Duodenal mucosa (tissue), 2 donors: ENCODE results near the gene DLG5.

Source experiments
- H3K27ac ChIP-seq: one replicate; pipeline ENCODE4 v1.7.0; 2013; ENCODE audit warnings: low read depth, low read length
- H3K27me3 ChIP-seq, 2 donors: one replicate each; pipeline ENCODE4 v1.7.0; 2013; ENCODE audit warnings: low read length in 2 of 2, control low read depth in 1 of 2; ENCODE audit not compliant: insufficient read depth in 2 of 2, control insufficient read depth in 1 of 2
- H3K36me3 ChIP-seq, 2 donors: one replicate each; pipeline ENCODE4 v1.7.0; 2013; ENCODE audit warnings: low read length in 2 of 2, control low read depth in 1 of 2; ENCODE audit not compliant: insufficient read depth in 2 of 2, control insufficient read depth in 1 of 2
- H3K4me1 ChIP-seq, 2 donors: one replicate each; pipeline ENCODE4 v1.7.0; 2013; ENCODE audit warnings: low read length in 2 of 2, control low read depth in 1 of 2; ENCODE audit not compliant: insufficient read depth in 2 of 2, control insufficient read depth in 1 of 2
- H3K4me3 ChIP-seq, 2 donors: one replicate each; pipeline ENCODE4 v1.7.0; 2013; ENCODE audit warnings: low read length in 2 of 2, low read depth in 1 of 2
- H3K9ac ChIP-seq, 2 donors: one replicate each; pipeline ENCODE4 v1.7.0; 2013; ENCODE audit warnings: low read length in 2 of 2, low read depth in 1 of 2
- H3K9me3 ChIP-seq, 2 donors: one replicate each; pipeline ENCODE4 v1.7.0; 2013; ENCODE audit warnings: low read length in 2 of 2, control low read depth in 1 of 2; ENCODE audit not compliant: control insufficient read depth in 1 of 2

DLG5 gene

GRCh38 chr10:77827366-77827765 is 99.2 kb downstream of the DLG5 start:
- Histone ChIP-seq H3K27ac (no peak overlapping the region), H3K4me1 (peaks cover 0 to 3% of the 10 kb centered on the region in 2 donors), H3K36me3 (peaks cover 18 to 46% of the 10 kb centered on the region in 2 donors), H3K27me3 (no peaks in the 10 kb centered on the region), H3K9ac (no peak overlapping the region), H3K4me3 (no peak overlapping the region), H3K9me3 (no peaks in the 10 kb centered on the region)

GRCh38 chr10:77825965-77826364 is 100.6 kb downstream of the DLG5 start:
- no peaks in the 10 kb centered on the region for H3K27me3 ChIP-seq
- no peak overlapping the region for H3K27ac ChIP-seq
- H3K36me3 ChIP-seq: peaks cover 21 to 48% of the 10 kb centered on the region in 2 donors
- no peaks in the 10 kb centered on the region for H3K9me3 ChIP-seq
- no peak overlapping the region for H3K9ac ChIP-seq
- peaks cover 0 to 3% of the 10 kb centered on the region in 2 donors for H3K4me1 ChIP-seq
- no peak overlapping the region for H3K4me3 ChIP-seq

- H3K36me3 ChIP-seq: peaks cover 19 to 47% of the 10 kb centered on the region in 2 donors
- H3K4me3 ChIP-seq: no peak overlapping the region
- H3K27me3 ChIP-seq: no peaks in the 10 kb centered on the region
- no peak overlapping the region for H3K9ac ChIP-seq
- H3K27ac ChIP-seq: no peak overlapping the region
- peaks cover 0 to 3% of the 10 kb centered on the region in 2 donors for H3K4me1 ChIP-seq
- no peaks in the 10 kb centered on the region for H3K9me3 ChIP-seq
Measured at GRCh38 chr10:77824908-77825307, 101.6 kb downstream of the DLG5 start.

GRCh38 chr10:77823811-77824542 is 102.6 kb downstream of the DLG5 start:
- H3K27me3 ChIP-seq: no peaks in the 10 kb centered on the region
- H3K27ac ChIP-seq: no peak overlapping the region
- H3K4me1 ChIP-seq: peaks cover 0 to 3% of the 10 kb centered on the region in 2 donors
- peaks cover 25 to 46% of the 10 kb centered on the region in 2 donors for H3K36me3 ChIP-seq
- no peak overlapping the region for H3K9ac ChIP-seq
- no peak overlapping the region for H3K4me3 ChIP-seq
- no peaks in the 10 kb centered on the region for H3K9me3 ChIP-seq

GRCh38 chr10:77821551-77821950 is 105.0 kb downstream of the DLG5 start:
- no peak overlapping the region for H3K4me3 ChIP-seq
- no peaks in the 10 kb centered on the region for H3K9me3 ChIP-seq
- H3K36me3 ChIP-seq: peaks cover 45 to 64% of the 10 kb centered on the region in 2 donors

GRCh38 chr10:77821036-77821435 is 105.5 kb downstream of the DLG5 start:
- no peak overlapping the region for H3K4me3 ChIP-seq
- H3K9me3 ChIP-seq: no peaks in the 10 kb centered on the region
- H3K36me3 ChIP-seq: peaks cover 50 to 70% of the 10 kb centered on the region in 2 donors
- no peaks in the 10 kb centered on the region for H3K27me3 ChIP-seq
- peaks cover 0 to 3% of the 10 kb centered on the region in 2 donors for H3K4me1 ChIP-seq
- H3K9ac ChIP-seq: no peak overlapping the region
- H3K27ac ChIP-seq: no peak overlapping the region

More at GRCh38 chr10:77821551-77821950, 105.0 kb downstream of the DLG5 start:
- Histone ChIP-seq H3K9ac (no peak overlapping the region), H3K4me1 (peaks cover 0 to 3% of the 10 kb centered on the region in 2 donors), H3K27me3 (no peaks in the 10 kb centered on the region), H3K27ac (no peak overlapping the region)

GRCh38 chr10:77820349-77820748 is 106.2 kb downstream of the DLG5 start:
- Histone ChIP-seq H3K27me3 (no peaks in the 10 kb centered on the region), H3K4me1 (peaks cover 0 to 3% of the 10 kb centered on the region in 2 donors), H3K9ac (no peak overlapping the region), H3K27ac (no peak overlapping the region), H3K36me3 (peaks cover 57 to 76% of the 10 kb centered on the region in 2 donors), H3K4me3 (no peak overlapping the region), H3K9me3 (no peaks in the 10 kb centered on the region)

- Histone ChIP-seq H3K9ac (no peak overlapping the region), H3K27ac (no peak overlapping the region), H3K27me3 (no peaks in the 10 kb centered on the region), H3K4me1 (no peaks in the 10 kb centered on the region), H3K4me3 (no peak overlapping the region), H3K9me3 (no peaks in the 10 kb centered on the region), H3K36me3 (peaks cover 53 to 80% of the 10 kb centered on the region in 2 donors)
Measured at GRCh38 chr10:77819210-77820112, 107.1 kb downstream of the DLG5 start.

- Histone ChIP-seq H3K36me3 (peaks cover 50 to 75% of the 10 kb centered on the region in 2 donors), H3K9ac (no peak overlapping the region), H3K4me3 (no peak overlapping the region), H3K4me1 (no peaks in the 10 kb centered on the region), H3K9me3 (no peaks in the 10 kb centered on the region), H3K27me3 (no peaks in the 10 kb centered on the region), H3K27ac (no peak overlapping the region)
Measured at GRCh38 chr10:77818378-77818777, 108.2 kb downstream of the DLG5 start.

- H3K27ac ChIP-seq: no peak overlapping the region
- H3K27me3 ChIP-seq: no peaks in the 10 kb centered on the region
- H3K9me3 ChIP-seq: no peaks in the 10 kb centered on the region
- H3K4me3 ChIP-seq: no peak overlapping the region
- no peaks in the 10 kb centered on the region for H3K4me1 ChIP-seq
- no peak overlapping the region for H3K9ac ChIP-seq
- peaks cover 55 to 81% of the 10 kb centered on the region in 2 donors for H3K36me3 ChIP-seq
Measured at GRCh38 chr10:77817541-77817940, 109.0 kb downstream of the DLG5 start.
